HG03135 (cell line): ENCODE measurements around the gene VAV2.

Experiments
- ATAC-seq: cut with Tn5 transposase; IDR thresholded peaks from one replicate; pipeline ENCODE4 v1.9.1; 2021; ENCODE audit warnings: mild to moderate bottlenecking, moderate library complexity; ENCODE audit not compliant: unreplicated experiment

VAV2 gene

GRCh38 chr9:133733796-133734533 is 258.2 kb downstream of the VAV2 start:
- ATAC-seq: no peak

- ATAC-seq: no peak
Measured at GRCh38 chr9:133733421-133733795, 258.7 kb downstream of the VAV2 start.

GRCh38 chr9:133732639-133733408 is 259.3 kb downstream of the VAV2 start:
- ATAC-seq: no peak

GRCh38 chr9:133731876-133732638 is 260.1 kb downstream of the VAV2 start:
- ATAC-seq: no peak

GRCh38 chr9:133730994-133731715 is 261.0 kb downstream of the VAV2 start:
- no peak for ATAC-seq

GRCh38 chr9:133729617-133730281 is 262.4 kb downstream of the VAV2 start:
- no peak for ATAC-seq

- ATAC-seq: no peak
Measured at GRCh38 chr9:133728856-133729616, 263.1 kb downstream of the VAV2 start.

GRCh38 chr9:133727876-133728441 is 264.2 kb downstream of the VAV2 start:
- no peak for ATAC-seq

GRCh38 chr9:133727277-133727875 is 264.7 kb downstream of the VAV2 start:
- no peak for ATAC-seq

GRCh38 chr9:133726401-133727276 is 265.5 kb downstream of the VAV2 start:
- no peak for ATAC-seq

GRCh38 chr9:133725886-133726285 is 266.2 kb downstream of the VAV2 start:
- ATAC-seq: no peak

- no peak for ATAC-seq
Measured at GRCh38 chr9:133718563-133719315, 273.4 kb downstream of the VAV2 start.

GRCh38 chr9:133717113-133718031 is 274.8 kb downstream of the VAV2 start:
- ATAC-seq: no peak

GRCh38 chr9:133716564-133717112 is 275.5 kb downstream of the VAV2 start:
- no peak for ATAC-seq

- ATAC-seq: no peak
Measured at GRCh38 chr9:133715866-133716563, 276.1 kb downstream of the VAV2 start.
